Activated CD8-positive, alpha-beta memory T cell treated with anti-CD3 and anti-CD28 coated beads for 1 hour (primary cell): ENCODE results near the gene PDIA2.
"Not testable (repeated sequence)": the region's sequence is repeated elsewhere in the genome, so short reads cannot be mapped to it uniquely, and the experiment has no call there.

Source experiments
- DNase-seq, 2 donors: peaks; one replicate each; pipeline ENCODE4 v3.0.0-alpha.2; 2020; ENCODE audit warnings: low read depth in 1 of 2; ENCODE audit errors: extremely low read depth in 1 of 2

The PDIA2 gene

DNA sequence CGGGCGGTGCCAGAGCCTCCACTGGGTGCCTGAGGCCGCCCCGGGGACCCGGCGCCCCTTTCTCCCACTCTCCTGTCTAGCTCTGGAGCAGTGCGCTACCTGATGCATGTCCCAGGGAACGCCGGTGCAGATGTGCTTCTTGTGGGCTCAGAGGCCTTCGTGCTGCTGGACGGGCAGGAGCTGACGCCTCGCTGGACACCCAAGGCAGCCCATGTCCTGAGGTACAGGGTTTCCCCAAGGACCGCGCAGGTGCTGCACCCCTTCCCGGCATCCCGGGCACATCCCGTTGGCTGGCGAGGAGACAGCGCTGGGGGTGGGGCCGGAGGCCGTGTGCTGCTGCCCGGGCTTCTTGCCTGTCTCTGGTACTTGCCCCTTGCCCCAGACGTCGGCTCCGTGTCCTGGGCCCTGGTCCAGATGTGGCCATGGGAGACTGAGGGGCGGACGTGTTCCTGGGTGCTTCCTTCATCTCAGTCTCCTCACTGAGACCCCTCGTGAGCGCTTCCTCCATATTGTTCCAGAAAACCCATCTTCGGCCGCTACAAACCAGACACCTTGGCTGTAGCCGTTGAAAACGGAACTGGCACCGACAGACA is 19.7 kb upstream of the PDIA2 start:
- DNase-seq, result no peak

DNA sequence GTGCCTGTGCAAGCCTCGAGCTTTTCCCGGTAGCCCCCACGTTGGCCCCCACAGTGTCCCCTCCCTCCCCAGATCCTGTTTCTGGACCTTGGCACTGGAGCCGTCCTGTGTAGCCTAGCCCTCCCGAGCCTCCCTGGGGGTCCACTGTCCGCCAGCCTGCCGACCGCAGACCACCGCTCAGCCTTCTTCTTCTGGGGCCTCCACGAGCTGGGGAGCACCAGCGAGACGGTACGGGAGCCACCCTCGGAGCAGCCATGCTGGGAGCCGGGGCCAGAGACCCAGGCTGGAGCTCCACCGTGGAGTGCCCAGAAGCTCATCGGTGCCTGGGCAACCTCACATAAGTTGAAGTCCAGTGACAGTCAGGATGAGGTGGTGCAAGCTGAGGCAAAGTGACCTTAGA is 19.0 kb upstream of the PDIA2 start:
- no peak for DNase-seq

DNA sequence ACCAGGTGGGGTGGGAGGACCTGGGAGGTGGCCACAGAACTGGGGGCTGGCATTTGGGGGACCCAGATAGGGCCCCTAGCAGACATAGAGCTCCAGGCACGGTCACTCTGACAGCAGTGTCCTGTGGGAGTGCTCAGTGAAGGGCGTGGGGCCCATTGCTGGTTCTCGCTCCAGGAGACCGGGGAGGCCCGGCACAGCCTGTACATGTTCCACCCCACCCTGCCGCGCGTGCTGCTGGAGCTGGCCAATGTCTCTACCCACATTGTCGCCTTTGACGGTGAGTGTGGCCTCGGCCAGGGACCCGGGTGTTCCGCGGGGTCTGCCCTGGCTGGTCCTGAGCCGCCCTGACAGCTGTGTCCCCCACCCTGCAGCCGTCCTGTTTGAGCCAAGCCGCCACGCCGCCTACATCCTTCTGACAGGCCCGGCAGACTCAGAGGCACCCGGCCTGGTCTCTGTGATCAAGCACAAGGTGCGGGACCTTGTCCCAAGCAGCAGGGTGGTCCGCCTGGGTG is 18.5 kb upstream of the PDIA2 start:
- no peak for DNase-seq

DNA sequence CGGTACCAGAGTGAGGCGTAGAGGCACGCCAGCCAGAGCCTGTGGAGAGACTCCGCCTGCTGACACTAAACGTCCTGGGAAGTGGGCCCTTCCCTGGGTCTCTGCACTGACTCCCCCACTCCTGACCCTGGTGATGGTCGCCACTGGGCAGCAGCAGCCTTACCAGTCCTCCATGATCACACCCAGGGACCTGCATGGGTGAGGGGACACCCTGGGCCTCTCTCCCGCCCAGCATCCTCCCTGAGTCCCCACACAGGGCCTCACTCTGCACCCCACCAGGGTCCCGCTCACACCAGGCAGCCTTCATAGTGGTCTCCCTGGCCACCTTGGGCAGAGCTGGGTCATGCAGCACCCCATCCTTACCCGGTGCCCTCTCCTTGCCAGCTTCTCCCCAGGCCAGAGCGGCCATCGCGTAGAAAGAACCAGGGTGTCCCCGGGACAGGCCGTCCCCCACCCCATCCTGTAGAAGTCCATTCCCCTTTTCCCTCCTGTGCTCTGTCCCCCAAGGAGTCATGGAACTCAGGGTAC is 17.9 kb upstream of the PDIA2 start:
- no peak for DNase-seq

DNA sequence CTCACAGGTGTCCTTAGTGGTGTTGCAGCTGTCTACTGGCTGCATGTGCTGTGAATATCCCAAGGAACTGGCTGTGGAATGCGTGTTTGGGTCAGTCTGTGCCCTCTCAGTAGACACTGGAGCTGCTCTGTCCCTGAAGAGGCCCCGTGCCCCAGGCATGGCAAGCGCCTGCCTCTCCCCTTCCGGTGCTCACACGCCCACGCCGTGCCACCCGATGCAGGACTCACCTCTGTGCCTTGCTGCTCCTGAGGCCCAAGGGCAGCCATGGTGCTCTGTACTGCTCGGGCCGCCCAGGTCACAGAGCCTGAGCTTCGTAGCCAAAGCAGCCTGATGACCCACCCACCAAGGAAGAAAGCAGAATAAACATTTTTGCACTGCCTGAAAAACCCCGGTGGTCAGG is 17.3 kb upstream of the PDIA2 start:
- DNase-seq, result no peak

DNA sequence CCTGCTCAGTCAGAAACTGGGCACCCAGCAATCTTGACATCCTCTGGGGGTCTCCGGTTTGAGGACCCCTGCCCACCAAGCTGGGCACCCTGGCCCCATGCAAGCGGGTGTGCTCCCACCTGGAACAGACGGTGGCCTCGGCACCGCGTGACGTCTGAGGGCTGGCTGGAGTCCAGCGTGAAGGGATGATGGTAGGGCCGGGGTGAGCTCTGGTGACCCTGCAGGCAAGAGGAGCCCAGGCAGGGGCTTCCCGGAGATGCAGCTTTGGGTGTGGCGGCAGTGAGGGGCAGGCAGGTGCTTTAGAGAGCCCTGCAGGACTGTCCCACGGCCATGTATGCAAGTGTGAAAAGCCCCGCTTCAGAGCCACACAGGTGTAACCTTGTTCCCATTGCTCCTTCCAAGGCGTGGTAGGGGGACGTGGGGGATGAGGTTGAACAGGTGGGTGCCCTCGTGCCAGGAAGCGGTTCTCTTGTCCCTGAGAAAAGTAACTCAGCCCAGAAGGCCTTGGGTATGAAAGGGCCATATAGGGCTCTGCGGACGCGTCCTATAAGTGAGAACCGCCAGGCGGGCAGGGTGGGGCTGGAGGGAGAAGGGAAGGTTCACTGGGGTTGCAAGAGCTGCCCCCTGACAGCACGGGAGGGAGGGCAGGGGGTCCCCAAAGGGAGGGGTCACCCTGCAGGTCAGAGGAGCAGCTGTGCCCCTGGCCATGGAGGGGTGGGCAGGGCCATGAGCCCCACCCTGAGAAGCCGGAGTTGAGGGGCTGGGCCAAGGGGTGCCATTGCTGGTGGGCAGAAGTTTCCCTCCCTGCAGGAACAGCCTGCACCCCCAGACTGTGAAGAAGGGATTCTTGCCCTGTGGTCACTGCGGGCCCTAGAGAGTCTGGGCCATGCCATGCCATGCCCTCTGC is 16.5 kb upstream of the PDIA2 start:
- DNase-seq, result no peak

DNA sequence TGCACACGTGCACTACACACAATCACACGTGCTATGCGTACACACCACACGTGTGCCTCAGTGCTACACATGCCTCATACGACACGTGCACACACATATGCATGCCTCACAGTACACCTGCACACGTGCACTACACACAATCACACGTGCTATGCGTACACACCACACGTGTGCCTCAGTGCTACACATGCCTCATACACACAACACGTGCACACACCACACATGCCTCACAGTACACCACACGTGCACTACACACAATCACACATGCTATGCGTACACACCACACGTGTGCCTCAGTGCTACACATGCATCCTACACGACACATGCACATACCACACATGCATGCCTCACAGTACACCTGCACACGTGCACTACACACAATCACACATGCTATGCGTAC is 15.4 kb upstream of the PDIA2 start:
- not testable (repeated sequence) for DNase-seq

DNA sequence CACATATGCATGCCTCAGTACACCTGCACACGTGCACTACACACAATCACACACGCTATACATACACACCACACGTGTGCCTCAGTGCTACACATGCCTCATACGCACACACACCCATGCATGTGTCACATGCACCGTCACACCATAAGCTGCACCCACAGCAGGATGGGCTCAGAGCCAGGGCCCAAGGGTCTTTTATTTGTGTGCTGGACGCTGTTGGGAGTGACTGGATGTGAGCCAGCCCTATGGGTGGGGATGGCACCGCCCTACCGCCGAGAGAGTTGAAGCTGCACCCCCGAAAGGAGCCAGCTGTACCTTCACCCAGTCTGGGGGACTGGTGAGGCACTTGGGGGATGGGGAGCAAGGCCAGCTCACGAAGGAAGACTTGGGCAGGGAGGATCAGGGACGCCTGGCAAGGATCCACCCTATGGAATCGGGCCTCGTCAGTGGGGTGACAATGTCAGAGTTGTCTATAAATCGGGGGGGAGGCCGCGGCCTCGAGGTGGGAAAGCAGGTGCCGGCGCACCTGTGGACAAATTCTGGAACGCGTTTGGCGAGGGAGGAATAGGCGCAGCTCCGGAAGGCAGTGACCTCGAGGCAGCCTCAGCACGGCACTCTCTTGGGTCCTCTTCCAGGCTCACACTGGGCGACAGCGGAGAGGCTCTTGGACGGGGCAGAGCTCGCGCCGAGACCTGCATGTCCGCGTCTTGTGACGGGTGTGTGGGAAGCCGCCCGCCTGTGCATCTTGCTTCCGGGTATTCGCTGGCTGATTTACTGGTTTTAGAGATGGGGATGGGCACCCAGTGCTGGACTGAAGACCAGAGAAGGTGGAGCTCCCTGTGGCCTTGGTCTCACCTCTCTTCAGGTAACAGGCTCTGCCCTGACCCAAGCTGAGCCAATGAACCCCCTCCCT is 14.6 kb upstream of the PDIA2 start:
- no peak for DNase-seq

DNA sequence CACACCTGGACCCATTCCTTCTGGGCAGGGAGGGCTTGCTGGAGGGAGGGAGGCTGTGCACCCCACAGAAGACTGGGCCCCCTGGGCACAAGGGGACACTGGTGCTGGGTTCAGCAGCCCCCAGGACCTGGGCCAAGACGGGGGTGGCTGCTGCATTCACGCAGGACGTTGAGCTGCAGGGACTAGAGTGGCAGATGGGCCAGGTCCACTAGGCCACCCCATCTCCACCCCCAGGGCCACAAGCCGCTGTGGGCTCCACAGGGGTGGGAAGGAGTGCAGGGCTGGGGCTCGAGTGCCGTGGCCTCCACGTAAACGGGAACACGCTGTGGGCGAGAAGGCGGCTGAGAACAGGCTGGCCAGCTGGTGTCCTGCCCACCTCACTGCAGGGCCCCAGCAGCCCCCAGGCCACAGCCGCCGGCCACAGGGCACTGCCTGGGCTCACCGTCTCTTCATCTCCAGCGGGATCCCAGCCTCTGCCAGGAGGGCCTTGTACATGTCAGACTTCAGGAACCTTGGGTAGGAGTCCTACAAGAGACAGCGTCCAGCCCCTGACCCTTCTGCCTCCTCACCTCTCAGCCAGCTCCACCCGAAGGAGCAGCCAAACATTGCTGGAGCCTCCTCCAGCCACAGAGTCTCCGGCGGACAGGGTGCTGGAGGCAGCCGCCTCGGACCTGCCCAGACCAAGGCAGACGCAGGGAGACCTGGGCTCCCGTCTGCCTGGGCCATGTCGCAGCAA is 13.7 kb upstream of the PDIA2 start:
- DNase-seq, result no peak

DNA sequence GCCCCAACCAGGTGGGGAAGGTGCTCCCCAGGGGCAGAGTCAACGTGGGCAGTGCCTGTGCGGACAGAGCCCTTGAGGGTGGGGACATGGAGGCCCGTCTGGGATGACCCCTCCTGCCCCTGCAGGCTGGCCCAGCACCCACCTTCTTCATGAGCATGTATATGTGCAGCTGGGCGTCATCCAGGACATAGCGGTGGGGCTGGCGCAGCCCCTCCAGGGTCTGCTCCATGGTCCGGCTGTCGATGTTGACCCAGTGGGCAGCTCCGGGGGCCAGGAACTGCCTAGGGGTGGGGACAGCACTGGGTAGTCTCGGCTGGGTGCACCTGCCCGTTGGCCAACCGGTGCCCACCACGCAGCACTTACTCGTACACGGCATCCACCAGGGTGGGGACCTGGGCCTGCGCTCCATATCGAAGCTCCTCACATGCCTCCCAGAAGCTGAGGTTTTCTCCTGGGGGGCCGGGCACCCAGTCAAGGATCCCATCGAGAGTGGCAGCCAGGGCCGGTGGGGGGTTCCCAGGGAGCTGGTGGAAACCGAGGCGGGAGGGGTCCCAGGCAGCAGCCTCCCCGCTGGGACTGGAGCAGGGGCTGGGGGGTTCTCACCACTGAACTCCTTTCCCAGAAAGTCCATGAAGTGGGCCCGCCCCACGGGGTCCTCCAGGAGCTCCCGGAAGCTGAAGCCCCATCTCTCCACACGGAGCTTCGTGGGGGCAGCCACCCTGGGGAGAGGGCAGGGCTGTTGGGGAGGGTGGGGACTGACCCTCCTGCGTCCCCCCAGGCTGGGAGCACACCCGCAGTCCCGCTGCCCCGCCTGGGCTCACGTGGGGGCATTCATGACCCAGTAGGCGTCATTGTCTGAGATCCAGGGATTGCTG is 12.3 kb upstream of the PDIA2 start:
- DNase-seq, result no peak

DNA sequence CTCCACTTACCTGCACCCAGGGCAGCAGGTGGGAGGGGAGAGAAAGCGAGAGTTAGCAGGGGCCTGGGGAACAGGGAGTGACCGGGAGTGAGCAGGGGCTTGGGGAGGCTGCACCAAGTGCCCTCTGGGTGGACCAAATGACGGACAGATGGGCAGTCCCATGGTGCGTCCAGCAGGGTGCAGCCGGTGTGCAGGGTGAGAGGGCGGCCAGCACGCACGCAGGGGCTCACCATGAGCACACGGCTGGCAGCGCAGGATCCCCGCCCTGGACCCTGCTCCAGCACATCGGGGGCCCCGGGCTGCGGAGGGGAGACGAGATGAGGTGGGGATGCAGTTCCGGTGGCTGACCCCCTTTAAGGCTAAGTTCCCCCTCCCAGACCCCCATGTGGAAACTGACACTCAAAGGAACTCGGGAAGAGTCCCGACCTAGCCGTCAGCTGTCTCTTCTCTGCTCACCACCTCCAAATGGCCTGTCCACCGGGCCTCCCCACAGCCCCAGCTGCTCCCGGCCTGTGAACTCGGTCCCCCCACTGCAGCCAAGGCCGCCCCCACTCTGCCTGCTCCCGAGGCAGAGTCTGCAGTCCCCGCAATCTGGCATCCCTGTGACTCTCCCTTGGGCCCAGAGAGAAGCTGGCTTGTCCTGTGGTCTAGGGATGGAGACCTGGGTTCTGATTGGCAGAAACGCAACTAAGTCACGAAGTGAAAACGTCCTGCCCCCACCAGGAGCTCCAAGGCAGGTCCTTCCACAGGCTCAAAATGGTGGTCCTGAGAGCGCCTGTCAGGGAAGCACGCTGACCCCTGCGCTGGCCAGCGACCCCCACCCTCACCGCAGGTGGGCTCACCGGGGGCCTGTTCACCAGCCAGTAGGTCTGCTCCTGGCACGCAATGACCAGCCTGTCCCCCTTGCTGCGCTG is 10.1 kb upstream of the PDIA2 start:
- DNase-seq, result no peak

DNA sequence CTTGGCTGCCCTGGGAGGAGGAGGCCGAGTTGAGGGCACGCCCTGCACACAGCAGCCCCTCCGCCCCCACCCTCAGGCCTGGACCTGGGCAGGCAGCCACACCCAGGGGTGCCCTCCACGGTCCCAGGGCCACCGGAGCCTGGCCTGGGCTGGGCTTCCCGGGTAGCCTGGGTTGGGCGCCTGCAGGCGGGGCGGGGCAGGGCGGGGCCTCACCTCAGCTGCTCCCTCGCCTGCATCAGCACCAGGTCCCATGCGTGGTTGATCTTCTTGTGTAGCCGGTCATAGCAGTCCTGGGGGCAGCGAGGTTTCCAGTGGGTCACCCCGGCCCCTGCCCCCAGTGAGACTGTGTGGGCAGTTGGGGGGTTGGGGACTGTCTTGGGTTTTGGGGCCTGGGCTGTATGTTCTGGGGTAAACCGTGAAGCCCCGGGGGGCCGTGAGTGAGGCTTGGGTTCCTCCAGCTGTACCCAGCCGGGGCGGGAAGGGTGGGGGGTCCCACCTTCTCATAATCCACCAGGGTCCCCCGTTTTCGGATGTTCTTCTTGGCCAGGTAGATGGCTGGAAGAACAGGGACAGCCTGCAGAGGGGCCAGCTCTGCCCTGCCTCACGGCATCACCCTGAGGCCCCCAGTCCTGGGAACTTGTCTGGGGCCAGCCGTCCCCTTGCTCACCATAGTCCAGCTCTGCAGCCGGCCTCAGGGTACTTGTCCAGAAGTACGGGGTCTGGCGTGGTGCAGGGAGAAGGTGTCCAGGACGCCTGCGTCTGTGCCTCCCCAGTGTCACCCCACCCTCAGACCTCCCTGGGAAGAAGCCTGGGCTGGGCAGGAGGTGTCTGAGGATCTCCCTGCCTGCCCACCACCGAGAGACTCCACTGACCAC is 9.2 kb upstream of the PDIA2 start:
- DNase-seq, result no peak

DNA sequence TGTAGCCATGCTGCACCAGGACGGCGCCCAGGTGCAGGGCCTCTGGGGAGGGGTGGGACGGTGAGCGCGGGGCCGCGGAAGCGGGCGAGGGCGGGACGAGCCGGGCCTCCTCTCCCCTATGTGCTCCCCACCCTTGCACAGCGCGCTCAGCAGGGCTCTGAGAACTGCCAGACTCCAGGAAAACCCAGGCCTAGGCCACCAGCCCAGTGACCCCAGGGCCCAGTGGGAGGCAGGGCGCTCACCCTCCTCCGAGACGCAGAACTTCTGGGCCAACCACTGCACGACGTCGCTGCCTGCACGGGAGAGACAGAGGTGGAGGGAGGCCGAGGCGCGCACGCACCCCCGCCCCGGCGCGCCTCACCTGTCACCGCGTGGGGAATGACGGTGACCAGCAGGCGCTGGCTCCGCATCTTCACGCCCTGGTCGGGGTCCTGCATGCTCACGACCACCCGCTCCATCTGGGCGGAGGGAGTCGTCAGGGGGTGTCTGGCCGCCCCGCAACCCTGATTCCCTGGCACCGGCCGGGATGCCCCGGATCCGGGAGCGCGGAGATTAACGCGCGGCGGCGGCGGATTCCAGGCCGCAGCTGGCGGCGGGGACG is 7.8 kb upstream of the PDIA2 start:
- DNase-seq, result no peak

DNA sequence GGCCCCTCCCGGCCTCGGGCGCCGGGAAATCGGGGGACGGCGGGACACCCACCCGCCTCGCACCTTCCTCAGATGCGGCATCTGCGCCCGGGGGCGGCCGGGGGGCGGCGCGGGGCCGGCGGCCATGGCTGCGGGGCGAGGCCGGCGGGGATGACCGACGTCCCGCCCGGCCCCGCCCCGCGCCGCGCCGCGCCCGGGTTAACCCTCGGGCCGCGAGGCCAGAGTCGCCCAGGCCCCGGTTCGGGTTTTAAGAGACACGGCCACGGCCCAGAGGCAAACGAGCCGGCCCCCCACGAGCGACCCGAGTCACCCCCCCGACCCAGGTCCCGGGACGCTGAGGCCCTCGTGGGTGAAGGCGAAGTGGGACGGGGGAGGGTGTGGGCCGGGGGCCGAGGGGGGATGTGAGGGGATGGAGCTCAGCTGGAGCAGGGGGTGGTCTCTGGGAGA is 7.2 kb upstream of the PDIA2 start, which contains the start of gene RGS11:
Gene RGS11, minus strand, starts transcription at position 159 of the 447 bp plus-strand sequence. Its CDS starts 33 bp downstream, at position 126.
- DNase-seq, result no peak

DNA sequence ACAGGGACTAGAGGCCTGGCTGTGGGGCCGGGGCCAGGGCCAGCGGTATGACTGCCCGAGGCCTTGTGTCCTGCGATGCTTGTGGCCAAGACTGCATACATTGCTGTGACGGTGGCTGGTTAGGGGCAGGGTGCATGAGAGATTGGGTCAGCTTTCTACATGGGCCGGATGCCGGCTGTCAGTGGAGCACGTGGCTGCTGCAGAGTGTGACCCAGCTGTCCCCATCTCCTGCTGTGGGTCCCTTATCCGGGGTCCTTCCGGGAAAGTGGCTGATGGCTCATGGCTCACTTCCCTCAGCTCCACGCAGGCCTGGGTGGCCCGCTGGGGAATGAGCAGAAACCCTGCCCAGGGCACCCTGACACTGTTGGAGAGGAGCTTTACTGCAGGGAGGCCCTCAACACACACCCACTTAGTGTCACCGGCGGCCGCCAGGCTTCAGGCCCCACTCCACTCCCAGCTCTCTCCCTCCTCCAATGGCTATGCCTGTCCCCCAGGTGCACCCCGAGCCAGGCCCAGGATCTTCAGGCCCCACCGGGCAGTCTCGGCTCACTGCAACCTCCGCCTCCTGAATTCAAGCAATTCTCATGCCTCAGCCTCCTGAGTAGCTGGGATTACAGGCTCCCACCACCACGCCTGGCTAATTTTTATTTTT is 6.4 kb upstream of the PDIA2 start:
- no peak for DNase-seq

DNA sequence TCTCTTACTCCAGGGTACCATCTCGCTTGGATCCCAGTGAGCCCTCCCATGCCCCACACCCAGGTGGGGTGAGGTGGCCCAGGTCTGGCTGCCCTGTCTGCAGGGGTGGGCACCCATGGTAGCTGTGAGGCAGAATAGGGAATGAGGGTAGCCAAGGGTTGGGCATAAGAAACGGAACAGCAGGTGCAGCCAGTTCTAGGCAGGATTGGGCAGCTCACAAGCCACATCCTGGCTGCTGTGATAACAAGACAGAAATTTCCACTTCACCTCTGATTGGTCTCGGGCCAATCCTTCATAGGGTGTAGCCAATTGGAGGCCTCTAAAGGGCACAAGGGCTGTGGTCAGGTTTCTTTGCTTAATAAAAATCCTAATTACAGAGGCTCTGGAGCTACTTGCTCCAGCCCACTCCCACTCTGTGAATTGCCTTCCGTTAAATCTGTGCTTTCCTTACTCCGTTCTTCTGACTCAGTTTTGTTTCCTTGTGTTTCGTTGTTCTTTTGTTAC is 4.0 kb upstream of the PDIA2 start:
- no peak for DNase-seq
